ENCODE data around the gene TRIO. TPM values are rescaled to one million over a fixed set of nuclear protein-coding genes. Genes with fewer than 3 reads are reported as not detected.

The TRIO gene
- total RNA-seq, 1 donor from 2014 or later = 170 TPM

GRCh38 chr5:14399054-14399692, 256.0 kb downstream of the TRIO start:
- no peak for DNase-seq (ENCODE audit: low read depth)
- peak; percentile 79 for TF ChIP-seq CTCF (conservative IDR thresholded peaks at IDR 0.05; ENCODE audit: low read depth, low read length)
- no peak overlapping the region for H3K4me3 ChIP-seq (ENCODE audit: low read depth, low read length)

- DNase-seq (ENCODE audit: low read depth) = no peak
- TF ChIP-seq CTCF (conservative IDR thresholded peaks at IDR 0.05; ENCODE audit: low read depth, low read length) = no peak
- H3K4me3 ChIP-seq (ENCODE audit: low read depth, low read length) = no peak overlapping the region
Measured at GRCh38 chr5:14400085-14400484, 256.9 kb downstream of the TRIO start.

- no peak for TF ChIP-seq CTCF (conservative IDR thresholded peaks at IDR 0.05; ENCODE audit: low read depth, low read length)
- no peak overlapping the region for H3K4me3 ChIP-seq (ENCODE audit: low read depth, low read length)
- DNase-seq (ENCODE audit: low read depth) = no peak
Measured at GRCh38 chr5:14400611-14401010, 257.5 kb downstream of the TRIO start.

- no peak overlapping the region for H3K4me3 ChIP-seq (ENCODE audit: low read depth, low read length)
- DNase-seq (ENCODE audit: low read depth) = no peak
Measured at GRCh38 chr5:14401639-14402038, 258.5 kb downstream of the TRIO start.

DNA sequence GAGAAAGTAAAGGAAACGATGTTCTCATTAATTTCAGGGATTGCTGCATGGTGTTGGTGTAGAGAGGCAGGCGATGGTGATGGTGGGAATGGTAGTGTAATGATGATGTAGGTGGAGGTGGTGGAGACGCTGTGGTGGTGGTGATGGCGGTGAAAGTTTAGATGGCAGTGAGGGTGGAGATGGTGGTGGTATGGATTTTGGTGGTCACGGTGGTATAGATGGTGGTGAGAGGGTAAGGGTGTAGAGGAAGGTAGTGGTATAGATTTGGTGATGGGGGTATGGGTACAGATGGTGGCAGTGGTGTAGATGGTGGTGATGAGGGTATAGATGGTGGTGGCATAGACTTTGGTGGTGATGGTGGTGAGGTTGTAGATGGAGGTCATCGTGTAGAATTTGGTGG, 259.3 kb downstream of the TRIO start:
- no peak for DNase-seq (ENCODE audit: low read depth)
- H3K4me3 ChIP-seq (ENCODE audit: low read depth, low read length) = no peak overlapping the region
- TF ChIP-seq CTCF (conservative IDR thresholded peaks at IDR 0.05; ENCODE audit: low read depth, low read length) = no peak

More at GRCh38 chr5:14401639-14402038, 258.5 kb downstream of the TRIO start:
- TF ChIP-seq CTCF (conservative IDR thresholded peaks at IDR 0.05; ENCODE audit: low read depth, low read length) = no peak

GRCh38 chr5:14404780-14405179, 261.6 kb downstream of the TRIO start:
- no peak for TF ChIP-seq CTCF (conservative IDR thresholded peaks at IDR 0.05; ENCODE audit: low read depth, low read length)
- no peak overlapping the region for H3K4me3 ChIP-seq (ENCODE audit: low read depth, low read length)
- DNase-seq (ENCODE audit: low read depth) = no peak

- DNase-seq (ENCODE audit: low read depth) = no peak
- H3K4me3 ChIP-seq (ENCODE audit: low read depth, low read length) = no peak overlapping the region
- TF ChIP-seq CTCF (conservative IDR thresholded peaks at IDR 0.05; ENCODE audit: low read depth, low read length) = peak; percentile 34
Measured at GRCh38 chr5:14405267-14405666, 262.1 kb downstream of the TRIO start.
